Testis (tissue), 5 donors: ENCODE measurements around the gene CCER1. TPM values are rescaled to one million over a fixed set of nuclear protein-coding genes. Genes with fewer than 3 reads are reported as not detected.

ENCODE experiments used
- DNase-seq: peaks from one replicate; pipeline ENCODE4 v3.0.0-alpha.2; 2019
- H3K27ac ChIP-seq, 2 donors: fragments of 200-600 bp; sonication (generic); one replicate each; pipeline ENCODE4 v1.5.1; 2019
- H3K27me3 ChIP-seq: fragments of 200-600 bp; sonication (generic); one replicate; pipeline ENCODE4 v1.5.1; 2019
- H3K36me3 ChIP-seq: fragments of 200-600 bp; sonication (generic); one replicate; pipeline ENCODE4 v1.5.1; 2017; ENCODE audit warnings: low read depth; ENCODE audit errors: missing control alignments
- H3K4me1 ChIP-seq: fragments of 200-600 bp; sonication (generic); one replicate; pipeline ENCODE4 v1.5.1; 2019
- H3K4me3 ChIP-seq, 2 donors: fragments of 200-600 bp; sonication (generic); one replicate each; pipeline ENCODE4 v1.5.1; 2017 to 2019
- H3K9me3 ChIP-seq: fragments of 200-600 bp; sonication (generic); one replicate; pipeline ENCODE4 v1.5.1; 2017
- POLR2A ChIP-seq: fragments of 450-650 bp; IDR thresholded peaks from one replicate; pipeline ENCODE4 v1.6.1; 2017; ENCODE audit warnings: antibody characterized with exemption, mild to moderate bottlenecking, moderate library complexity
- WGBS, 2 donors: methylation state at CpG; one replicate each; pipeline ENCODE4 v1.1.5; 2018; 5-methylcytosine and 5-hydroxymethylcytosine counted together
- intact Hi-C: fragments of 100-400 bp; cut with DNase I; formaldehyde crosslinking; loops from one replicate; pipeline ENCODE4 v1.15.1; 2023; ENCODE audit warnings: low total_unique reads
- long read RNA-seq, 2 donors: transcript quantifications; one replicate each; lab custom pipeline, GENCODE V29; 2026
- polyA plus RNA-seq: library from polyadenylated mRNA; stranded (reverse); fragments of 350-450 nt; fragmentation: Illumina TruSeq; extraction: RNeasy Lipid Tissue Mini Kit (QIAGEN cat#74804); gene quantifications from one replicate; pipeline ENCODE4 v1.2.3, GENCODE V29; 2014; ENCODE audit warnings: low read depth, low replicate concordance; ENCODE audit not compliant: insufficient read depth
- total RNA-seq, 2 donors: library from RNA; depleted of rRNA; stranded (reverse); fragments of >200 nt; gene quantifications; one replicate each; pipeline ENCODE4 v1.2.3, GENCODE V29; 2016
- TF ChIP-seq, protein P1 (sequence below), 3 experiments: fragments of 450-650 bp in 2 of 3; fragments of 200-600 bp in 1 of 3; sonication (generic) in 1 of 3; IDR thresholded peaks; one replicate each; pipeline ENCODE4 v1.5.1; 2016 to 2019; ENCODE audit warnings: antibody characterized with exemption in 3 of 3, mild to moderate bottlenecking in 2 of 3, moderate library complexity in 1 of 3

Gene CCER1, protein sequence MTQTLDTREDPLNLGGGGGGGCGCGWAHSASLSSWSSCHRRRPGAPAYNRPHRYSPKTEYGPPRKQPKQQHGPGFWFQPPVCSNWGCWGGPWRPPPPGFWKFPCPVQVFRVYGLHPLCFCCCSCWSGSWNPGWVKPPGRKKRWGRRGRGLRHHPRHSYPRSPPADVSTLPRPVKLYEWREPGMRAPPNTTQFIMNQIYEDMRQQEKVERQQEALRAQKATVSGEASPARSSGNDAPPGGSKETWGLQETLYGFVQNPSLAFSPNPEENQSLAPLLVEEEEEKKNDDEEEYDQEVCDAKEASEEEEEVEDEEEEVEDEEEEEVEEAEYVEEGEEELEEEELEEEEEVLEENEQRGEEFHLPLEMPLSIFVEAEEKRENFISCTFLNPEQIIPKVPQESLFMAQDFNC
- total RNA-seq (10 to 100 TPM; 17.8 to 58.6 TPM), polyA plus RNA-seq (77.3 TPM)
- long read RNA-seq, donor 1 = 0 reads
- long read RNA-seq, donor 2 = 0 reads

DNA sequence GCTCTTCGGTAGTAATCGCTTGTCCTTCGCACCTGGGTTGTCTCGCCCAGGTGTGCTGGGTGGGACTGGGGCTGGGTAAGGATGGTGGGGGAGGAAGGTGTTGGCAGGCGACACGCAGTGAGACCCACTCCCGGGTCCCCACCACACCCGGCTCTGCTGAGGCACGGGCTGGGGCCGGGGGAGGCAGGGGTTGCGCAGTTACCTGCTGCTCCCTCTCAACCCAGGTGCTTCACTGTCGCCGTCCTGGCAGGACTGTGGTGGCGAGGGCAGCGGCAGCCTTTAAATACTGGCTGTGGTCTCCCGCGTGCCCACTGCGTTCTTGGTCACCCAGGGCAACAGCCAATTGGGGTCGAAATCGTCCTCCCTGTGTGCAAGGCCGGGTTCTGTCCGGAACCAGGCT is at the start of gene CCER1:
CCER1 (minus strand) TSS at position 256 of the 400 bp plus-strand sequence. CDS start 434 bp downstream, outside the sequence.
- H3K4me3 ChIP-seq = peak within 1 kb of the TSS; percentile 29 to 50
- intact Hi-C loops = no loop called here
- H3K36me3 ChIP-seq = no peaks in the 10 kb centered on the region
- H3K27me3 ChIP-seq = no peaks in the 10 kb centered on the region
- no peaks in the 10 kb centered on the region for H3K9me3 ChIP-seq
- no peak for DNase-seq
- no peaks in the 10 kb centered on the region for H3K4me1 ChIP-seq
- no peak within 1 kb of the TSS for H3K27ac ChIP-seq
- TF ChIP-seq POLR2A = no peak
- TF ChIP-seq, protein P1, sequence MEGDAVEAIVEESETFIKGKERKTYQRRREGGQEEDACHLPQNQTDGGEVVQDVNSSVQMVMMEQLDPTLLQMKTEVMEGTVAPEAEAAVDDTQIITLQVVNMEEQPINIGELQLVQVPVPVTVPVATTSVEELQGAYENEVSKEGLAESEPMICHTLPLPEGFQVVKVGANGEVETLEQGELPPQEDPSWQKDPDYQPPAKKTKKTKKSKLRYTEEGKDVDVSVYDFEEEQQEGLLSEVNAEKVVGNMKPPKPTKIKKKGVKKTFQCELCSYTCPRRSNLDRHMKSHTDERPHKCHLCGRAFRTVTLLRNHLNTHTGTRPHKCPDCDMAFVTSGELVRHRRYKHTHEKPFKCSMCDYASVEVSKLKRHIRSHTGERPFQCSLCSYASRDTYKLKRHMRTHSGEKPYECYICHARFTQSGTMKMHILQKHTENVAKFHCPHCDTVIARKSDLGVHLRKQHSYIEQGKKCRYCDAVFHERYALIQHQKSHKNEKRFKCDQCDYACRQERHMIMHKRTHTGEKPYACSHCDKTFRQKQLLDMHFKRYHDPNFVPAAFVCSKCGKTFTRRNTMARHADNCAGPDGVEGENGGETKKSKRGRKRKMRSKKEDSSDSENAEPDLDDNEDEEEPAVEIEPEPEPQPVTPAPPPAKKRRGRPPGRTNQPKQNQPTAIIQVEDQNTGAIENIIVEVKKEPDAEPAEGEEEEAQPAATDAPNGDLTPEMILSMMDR (IDR thresholded peaks at IDR 0.05) = no peak
- 74 to 92% methylated on average over 14 to 22 of the region's 22 CpGs for WGBS, 2 donors

DNA sequence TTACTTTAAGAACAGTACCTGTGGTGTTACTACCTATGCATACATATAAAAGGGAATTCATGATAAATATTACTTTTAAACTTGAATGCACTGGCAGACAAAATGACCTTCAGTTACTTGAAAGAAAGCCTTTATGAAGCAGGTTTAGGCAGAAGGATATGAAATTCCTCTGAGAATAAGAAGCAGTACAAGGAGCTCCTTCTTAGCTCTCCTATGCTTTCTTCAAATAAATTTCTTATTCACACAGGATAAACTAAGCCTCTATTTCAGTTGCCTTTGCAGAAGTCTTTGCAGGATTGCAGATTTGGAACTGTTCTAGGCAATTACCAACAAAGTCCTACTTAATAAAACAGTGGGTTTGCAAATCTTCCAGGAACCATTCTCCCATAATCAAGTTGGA is 48.8 kb upstream of the CCER1 start:
- TF ChIP-seq POLR2A = no peak
- TF ChIP-seq, protein P1 (IDR thresholded peaks at IDR 0.05) = no peak
- Histone ChIP-seq H3K4me1 (no peaks in the 10 kb centered on the region), H3K4me3 (no peak overlapping the region), H3K27ac (no peak overlapping the region), H3K9me3 (no peaks in the 10 kb centered on the region), H3K36me3 (no peaks in the 10 kb centered on the region), H3K27me3 (no peaks in the 10 kb centered on the region)
- intact Hi-C loops = no loop called here
- no peak for DNase-seq

DNA sequence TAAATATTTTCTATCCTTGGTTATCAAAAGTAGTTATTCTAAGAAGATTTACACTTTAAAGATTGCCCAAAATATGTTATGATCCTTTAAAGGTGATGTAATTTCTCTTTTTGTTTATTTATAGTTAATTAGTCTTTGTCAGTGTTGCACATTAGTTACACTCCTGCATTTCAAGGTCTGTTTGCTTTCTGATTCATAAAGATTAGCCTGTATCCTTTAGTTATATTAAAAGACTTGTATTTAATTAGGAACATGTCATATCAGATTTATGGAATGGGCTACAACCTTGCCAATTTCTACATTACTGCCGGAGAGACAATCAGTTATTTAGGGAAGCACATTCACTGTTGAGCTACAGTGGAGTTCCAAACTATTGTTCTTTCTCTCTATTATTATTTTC is 46.3 kb upstream of the CCER1 start:
- WGBS, 2 donors = 50 to 74% methylated on average over 1 of the region's 1 CpG
- TF ChIP-seq, protein P1 (IDR thresholded peaks at IDR 0.05) = no peak
- TF ChIP-seq POLR2A = no peak
- Histone ChIP-seq H3K9me3 (no peaks in the 10 kb centered on the region), H3K4me3 (no peak overlapping the region), H3K27me3 (no peaks in the 10 kb centered on the region), H3K36me3 (no peaks in the 10 kb centered on the region), H3K4me1 (no peaks in the 10 kb centered on the region), H3K27ac (no peak overlapping the region)
- intact Hi-C loops = no loop called here
- DNase-seq = no peak

DNA sequence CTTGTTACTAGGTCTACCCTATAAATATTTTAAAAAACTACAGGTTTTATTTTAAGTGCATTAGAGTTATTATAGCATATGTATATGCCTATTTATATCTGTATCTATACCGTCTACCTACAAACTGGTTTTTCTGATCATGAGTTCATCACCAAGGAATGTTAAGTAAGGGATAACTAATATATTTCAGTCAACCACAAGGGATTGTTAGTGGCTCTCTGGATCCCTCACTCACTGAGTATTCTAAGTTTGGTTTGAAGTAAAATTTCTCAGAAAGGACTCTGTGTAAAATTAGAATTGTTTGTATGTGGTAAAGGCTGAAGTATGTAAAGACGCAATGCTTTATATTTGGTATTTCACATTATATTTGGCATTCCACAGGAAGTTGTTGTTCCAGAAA is 45.0 kb upstream of the CCER1 start:
- H3K4me1 ChIP-seq = no peaks in the 10 kb centered on the region
- intact Hi-C loops = no loop called here
- no peak for DNase-seq
- no peaks in the 10 kb centered on the region for H3K36me3 ChIP-seq
- TF ChIP-seq, protein P1 (IDR thresholded peaks at IDR 0.05) = no peak
- TF ChIP-seq POLR2A = no peak
- WGBS, 2 donors = 79 to 96% methylated on average over 2 of the region's 2 CpGs
- H3K27me3 ChIP-seq = no peaks in the 10 kb centered on the region
- H3K27ac ChIP-seq = no peak overlapping the region
- no peak overlapping the region for H3K4me3 ChIP-seq
- no peaks in the 10 kb centered on the region for H3K9me3 ChIP-seq

DNA sequence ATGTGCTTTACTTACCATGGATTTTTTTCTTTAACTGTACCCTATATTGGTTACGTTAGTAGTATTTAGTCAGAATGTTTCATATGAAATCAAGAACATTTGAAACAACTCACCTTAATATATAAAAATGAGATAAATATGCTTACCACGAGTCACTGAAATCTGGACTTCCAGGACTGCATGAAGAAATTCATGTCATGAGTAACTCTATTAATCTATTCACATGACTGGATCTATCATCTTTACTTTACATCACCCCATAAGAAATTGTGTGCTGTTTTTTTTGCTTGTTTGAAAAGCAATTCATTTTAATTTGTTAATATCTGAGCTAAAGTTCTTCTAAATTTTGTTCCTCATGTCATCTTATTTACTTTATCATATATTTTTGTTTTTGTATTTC is 44.6 kb upstream of the CCER1 start:
- DNase-seq = no peak
- intact Hi-C loops = no loop called here
- TF ChIP-seq, protein P1 (IDR thresholded peaks at IDR 0.05) = no peak
- TF ChIP-seq POLR2A = no peak
- H3K27me3 ChIP-seq = no peaks in the 10 kb centered on the region
- 92 to 98% methylated on average over 2 of the region's 2 CpGs for WGBS, 2 donors
- no peak overlapping the region for H3K27ac ChIP-seq
- H3K36me3 ChIP-seq = no peaks in the 10 kb centered on the region
- H3K4me3 ChIP-seq = no peak overlapping the region
- H3K4me1 ChIP-seq = no peaks in the 10 kb centered on the region
- H3K9me3 ChIP-seq = no peaks in the 10 kb centered on the region
